CD4-positive, CD25-positive, alpha-beta regulatory T cell (primary cell): ENCODE data around the gene C14orf132. TPM values are rescaled to one million over a fixed set of nuclear protein-coding genes. Genes with fewer than 3 reads are reported as not detected.

Experiments used
- ATAC-seq, 2 donors: fragments of 150-1000 bp; cut with Tn5 transposase; one replicate each; pipeline ENCODE4 v1.10.0; 2021; ENCODE audit warnings: low read depth in 2 of 2, moderate number of reproducible peaks in 2 of 2, moderate library complexity in 1 of 2
- DNase-seq, 3 donors: peaks; one replicate each; pipeline versions ENCODE4 v3.0.0 to v3.0.0-alpha.2; 2012 to 2022; ENCODE audit warnings: mixed read lengths in 1 of 3
- H3K27ac ChIP-seq: one replicate; pipeline ENCODE4 v1.7.0; 2013; ENCODE audit warnings: mild to moderate bottlenecking, low read length; ENCODE audit not compliant: insufficient read depth, poor library complexity, severe bottlenecking
- H3K27me3 ChIP-seq: one replicate; pipeline ENCODE4 v1.7.0; 2013; ENCODE audit warnings: low read length; ENCODE audit not compliant: control insufficient read depth, insufficient read depth
- H3K36me3 ChIP-seq: one replicate; pipeline ENCODE4 v1.7.0; 2013; ENCODE audit warnings: mild to moderate bottlenecking, low read length, moderate library complexity; ENCODE audit not compliant: control insufficient read depth, insufficient read depth
- H3K4me1 ChIP-seq: 2 replicates; pipeline ENCODE4 v1.7.0; 2013; ENCODE audit warnings: mild to moderate bottlenecking, low read length; ENCODE audit not compliant: insufficient read depth, control insufficient read depth, poor library complexity, severe bottlenecking
- H3K4me3 ChIP-seq: one replicate; pipeline ENCODE4 v1.7.0; 2013; ENCODE audit warnings: low read depth, mild to moderate bottlenecking, low read length, moderate library complexity
- H3K9me3 ChIP-seq, 2 experiments: 1 replicate in 1 of 2; 2 replicates in 1 of 2; pipeline ENCODE4 v1.7.0; 2013; ENCODE audit warnings: low read length in 2 of 2, mild to moderate bottlenecking in 1 of 2, moderate library complexity in 1 of 2; ENCODE audit not compliant: control insufficient read depth in 2 of 2
- H3K27ac Mint-ChIP-seq, 3 donors: one replicate each; pipeline ENCODE4 v1.8.0; 2020 to 2022; ENCODE audit warnings: mild to moderate bottlenecking in 3 of 3, mixed read lengths in 3 of 3, moderate library complexity in 2 of 3
- H3K27me3 Mint-ChIP-seq: one replicate; pipeline ENCODE4 v1.8.0; 2022; ENCODE audit warnings: mild to moderate bottlenecking, mixed read lengths
- H3K36me3 Mint-ChIP-seq: one replicate; pipeline ENCODE4 v1.8.0; 2020; ENCODE audit warnings: mixed read lengths
- H3K4me1 Mint-ChIP-seq, 4 donors: one replicate each; pipeline ENCODE4 v1.8.0; 2020 to 2022; ENCODE audit warnings: mixed read lengths in 4 of 4, mild to moderate bottlenecking in 1 of 4
- H3K4me3 Mint-ChIP-seq, 4 donors: one replicate each; pipeline ENCODE4 v1.8.0; 2020 to 2022; ENCODE audit warnings: mild to moderate bottlenecking in 4 of 4, mixed read lengths in 4 of 4, moderate library complexity in 3 of 4
- H3K9me3 Mint-ChIP-seq, 7 donors: one replicate each; pipeline ENCODE4 v1.8.0; 2020 to 2022; ENCODE audit warnings: mixed read lengths in 7 of 7, mild to moderate bottlenecking in 3 of 7, moderate library complexity in 2 of 7
- polyA plus RNA-seq, 4 donors: library from polyadenylated mRNA; unstranded; fragments of 300-500 nt; fragmentation: Illumina TruSeq; gene quantifications; one replicate each; pipeline ENCODE4 v1.2.3, GENCODE V29; 2021
- total RNA-seq: library from RNA; stranded (reverse); gene quantifications from one replicate; pipeline ENCODE4 v1.2.3, GENCODE V29; 2022

The C14orf132 gene
- total and polyA plus RNA-seq, 5 donors from 2014 or later, result 0.20 to 1.2 (median 0.30) TPM; not detected in 1

DNA sequence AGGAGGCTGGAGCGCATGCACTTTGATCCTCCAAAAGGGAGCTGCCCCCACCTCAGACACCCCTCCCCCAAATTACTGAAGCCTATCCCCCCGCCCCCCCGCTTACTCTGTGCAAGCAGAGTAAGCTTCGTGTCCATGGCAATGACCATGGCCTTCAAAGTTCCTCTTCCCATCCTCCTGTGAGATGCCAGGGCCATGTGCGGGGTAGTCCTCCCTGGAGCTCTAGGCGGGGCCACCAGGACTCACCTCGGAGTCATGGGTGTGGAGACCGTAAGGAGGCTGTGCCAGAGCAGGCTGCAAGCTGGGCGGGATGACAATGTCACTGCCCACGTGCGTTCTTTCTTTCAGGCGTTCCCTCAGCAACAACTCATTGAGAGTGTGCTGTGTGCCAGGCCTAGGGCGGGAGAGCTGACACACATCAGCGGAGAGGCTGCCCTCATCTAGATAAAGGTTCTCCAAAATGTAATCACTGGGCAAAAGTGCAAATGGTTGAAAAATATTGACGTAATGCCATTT lies 66.8 kb downstream of the C14orf132 start:
- Histone ChIP-seq H3K27me3 (peaks cover 2% of the 10 kb centered on the region), H3K4me3 (no peak overlapping the region), H3K36me3 (no peaks in the 10 kb centered on the region), H3K9me3 (no peaks in the 10 kb centered on the region), H3K27ac (no peak overlapping the region), H3K4me1 (no peaks in the 10 kb centered on the region)
- H3K4me1 Mint-ChIP-seq, result peaks cover 0 to 2% (median 0%) of the 10 kb centered on the region in 4 donors
- H3K27ac Mint-ChIP-seq, result no peak overlapping the region
- no peak for ATAC-seq
- H3K36me3 Mint-ChIP-seq, result no peaks in the 10 kb centered on the region
- DNase-seq, result no peak
- H3K27me3 Mint-ChIP-seq, result no peaks in the 10 kb centered on the region
- no peak overlapping the region for H3K4me3 Mint-ChIP-seq
- peaks cover 0 to 3% (median 0%) of the 10 kb centered on the region in 7 donors for H3K9me3 Mint-ChIP-seq

DNA sequence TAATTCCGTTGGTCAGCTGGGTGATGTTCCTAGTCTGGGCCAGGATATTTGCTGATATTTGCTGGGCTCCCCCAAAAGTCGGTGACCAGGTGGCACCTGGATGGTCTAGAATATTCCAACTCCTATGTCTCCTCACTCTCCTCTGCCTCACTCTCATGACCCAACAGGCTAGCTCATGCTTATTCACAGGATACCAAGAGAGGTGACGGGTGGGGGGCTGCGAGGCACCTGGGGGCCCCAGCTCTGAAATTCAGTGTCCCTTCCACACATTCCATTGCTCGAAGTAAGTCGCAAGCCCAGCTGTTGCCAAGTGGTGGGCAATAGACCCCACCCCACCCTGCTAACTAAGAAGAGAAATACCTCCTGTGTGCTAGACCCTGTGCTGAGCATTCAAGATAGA lies 67.7 kb downstream of the C14orf132 start:
- Mint-ChIP-seq H3K4me3 (no peak overlapping the region), H3K4me1 (peaks cover 0 to 2% (median 0%) of the 10 kb centered on the region in 4 donors), H3K36me3 (no peaks in the 10 kb centered on the region), H3K27me3 (no peaks in the 10 kb centered on the region), H3K9me3 (peaks cover 0 to 3% (median 0%) of the 10 kb centered on the region in 7 donors), H3K27ac (no peak overlapping the region)
- H3K4me3 ChIP-seq, result no peak overlapping the region
- H3K27me3 ChIP-seq, result peaks cover 2% of the 10 kb centered on the region
- no peak for DNase-seq
- H3K27ac ChIP-seq, result no peak overlapping the region
- no peak for ATAC-seq
- H3K4me1 ChIP-seq, result no peaks in the 10 kb centered on the region
- no peaks in the 10 kb centered on the region for H3K36me3 ChIP-seq
- H3K9me3 ChIP-seq, result no peaks in the 10 kb centered on the region

DNA sequence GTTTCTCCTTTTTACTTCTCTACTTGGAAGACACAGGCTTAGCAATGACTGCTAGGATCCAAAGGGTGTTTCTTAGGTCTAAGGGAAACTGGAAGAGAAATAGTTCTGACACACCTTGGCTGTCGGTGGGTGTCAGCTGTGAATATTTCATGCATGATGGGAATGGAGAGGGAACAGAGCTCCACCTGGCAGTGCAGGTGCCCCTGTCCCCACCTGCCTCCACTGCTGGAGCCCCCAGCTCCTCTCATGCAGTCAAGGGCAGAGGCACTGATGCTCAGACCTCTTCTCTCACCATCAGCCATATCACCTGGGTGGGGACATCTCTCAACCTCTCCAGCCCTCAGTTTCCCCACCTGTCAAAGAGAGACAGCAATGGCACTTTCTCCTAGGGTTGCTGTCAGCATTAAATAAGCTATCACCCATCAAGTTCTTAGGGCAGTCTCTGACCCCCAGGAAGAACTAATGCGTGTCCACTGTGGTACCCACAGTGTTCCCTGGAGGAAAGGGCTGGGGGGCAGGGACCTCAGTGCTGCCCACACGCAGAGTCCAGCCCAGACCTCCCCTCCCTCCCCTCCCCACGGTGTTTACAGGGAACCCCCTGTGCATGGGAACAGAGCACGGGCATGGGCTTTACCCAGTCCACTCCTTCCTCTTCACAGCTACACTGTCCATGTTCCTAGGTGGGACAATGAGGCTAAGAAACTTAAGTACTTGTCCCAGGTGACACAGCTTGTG lies 69.1 kb downstream of the C14orf132 start:
- H3K27me3 Mint-ChIP-seq, result no peaks in the 10 kb centered on the region
- peaks cover 0 to 2% (median 0%) of the 10 kb centered on the region in 4 donors for H3K4me1 Mint-ChIP-seq
- no peak overlapping the region for H3K27ac Mint-ChIP-seq

DNA sequence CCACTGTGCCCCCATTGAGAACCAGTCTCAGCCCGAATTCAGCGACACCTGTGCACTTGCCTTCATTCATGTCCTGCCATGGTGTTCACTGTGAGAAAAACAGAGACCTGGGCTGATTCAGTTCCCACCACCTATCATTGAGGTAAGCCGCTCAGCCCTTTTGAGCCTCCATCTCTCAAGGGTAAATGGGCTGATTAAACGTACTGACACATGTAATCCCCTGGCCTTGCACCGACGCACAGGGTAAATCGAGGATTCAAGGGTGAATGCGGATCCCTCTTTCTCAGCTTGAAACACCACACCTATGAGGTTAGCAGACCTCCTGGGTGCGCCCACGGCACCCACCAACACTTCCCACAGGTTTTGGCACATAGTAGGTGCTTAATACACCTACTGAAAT lies 69.7 kb downstream of the C14orf132 start:
- H3K36me3 ChIP-seq, result no peaks in the 10 kb centered on the region
- no peaks in the 10 kb centered on the region for H3K4me1 ChIP-seq
- H3K9me3 ChIP-seq, result no peaks in the 10 kb centered on the region
- ATAC-seq (no peak), DNase-seq (no peak)
- Mint-ChIP-seq H3K27ac (no peak overlapping the region), H3K27me3 (no peaks in the 10 kb centered on the region), H3K36me3 (no peaks in the 10 kb centered on the region), H3K9me3 (peaks cover 0 to 3% (median 0%) of the 10 kb centered on the region in 7 donors), H3K4me3 (no peak overlapping the region), H3K4me1 (peaks cover 0 to 2% (median 0%) of the 10 kb centered on the region in 4 donors)
- peaks cover 4% of the 10 kb centered on the region for H3K27me3 ChIP-seq
- H3K27ac ChIP-seq, result no peak overlapping the region
- H3K4me3 ChIP-seq, result no peak overlapping the region

More for the DNA sequence above, 69.1 kb downstream of the C14orf132 start:
- H3K9me3 ChIP-seq, result no peaks in the 10 kb centered on the region
- H3K27ac ChIP-seq, result no peak overlapping the region
- no peak for DNase-seq
- Mint-ChIP-seq H3K36me3 (no peaks in the 10 kb centered on the region), H3K4me3 (no peak overlapping the region), H3K9me3 (peaks cover 0 to 3% (median 0%) of the 10 kb centered on the region in 7 donors)
- peaks cover 2% of the 10 kb centered on the region for H3K27me3 ChIP-seq
- ATAC-seq, result no peak
- no peaks in the 10 kb centered on the region for H3K36me3 ChIP-seq
- no peak overlapping the region for H3K4me3 ChIP-seq
- H3K4me1 ChIP-seq, result no peaks in the 10 kb centered on the region

DNA sequence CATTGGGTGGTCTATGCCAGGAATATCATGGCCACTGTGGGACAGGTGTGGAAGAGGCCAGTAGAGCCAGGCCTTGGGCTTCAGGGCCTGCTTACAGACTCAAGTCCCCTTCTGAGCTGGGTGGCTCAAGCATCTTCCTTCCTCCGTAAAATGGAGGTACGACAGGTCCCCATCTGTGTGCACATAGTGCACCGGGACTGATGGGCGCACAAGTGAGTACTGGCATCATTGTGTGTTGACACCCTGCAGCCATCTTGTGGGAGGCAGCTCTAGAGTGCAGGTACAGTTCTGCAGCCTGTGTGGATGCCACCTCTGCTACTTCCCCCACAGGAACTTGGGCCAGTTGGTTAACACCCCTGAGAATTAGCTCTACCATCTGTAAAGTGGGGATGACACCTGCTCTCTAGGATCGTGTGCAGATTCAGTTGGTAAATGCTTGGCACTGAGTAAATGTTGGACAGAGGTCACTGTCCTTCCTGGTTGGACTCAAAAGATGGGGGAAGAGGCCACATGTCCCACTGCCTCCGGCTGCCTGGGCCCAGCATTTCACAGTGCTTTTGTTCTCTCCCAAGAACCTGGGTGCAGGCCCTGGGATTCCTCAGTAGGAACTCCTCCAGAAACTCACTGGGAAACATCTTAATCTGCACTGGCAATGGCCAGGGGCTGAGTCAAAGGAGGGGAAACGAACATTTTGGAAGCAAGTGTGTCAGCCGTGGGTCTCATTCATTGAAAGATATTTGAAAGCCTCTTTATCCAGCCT lies 70.6 kb downstream of the C14orf132 start:
- no peaks in the 10 kb centered on the region for H3K36me3 Mint-ChIP-seq
- no peaks in the 10 kb centered on the region for H3K4me1 ChIP-seq
- no peaks in the 10 kb centered on the region for H3K9me3 ChIP-seq
- peaks cover 0 to 6% (median 0%) of the 10 kb centered on the region in 7 donors for H3K9me3 Mint-ChIP-seq
- no peak overlapping the region for H3K27ac Mint-ChIP-seq
- no peak overlapping the region for H3K4me3 Mint-ChIP-seq
- ATAC-seq, result no peak
- DNase-seq, result no peak
- peaks cover 4% of the 10 kb centered on the region for H3K27me3 ChIP-seq
- H3K27ac ChIP-seq, result no peak overlapping the region
- H3K27me3 Mint-ChIP-seq, result peaks cover 7% of the 10 kb centered on the region
- no peaks in the 10 kb centered on the region for H3K36me3 ChIP-seq
- H3K4me3 ChIP-seq, result no peak overlapping the region
- H3K4me1 Mint-ChIP-seq, result peaks cover 0 to 2% (median 0%) of the 10 kb centered on the region in 4 donors

DNA sequence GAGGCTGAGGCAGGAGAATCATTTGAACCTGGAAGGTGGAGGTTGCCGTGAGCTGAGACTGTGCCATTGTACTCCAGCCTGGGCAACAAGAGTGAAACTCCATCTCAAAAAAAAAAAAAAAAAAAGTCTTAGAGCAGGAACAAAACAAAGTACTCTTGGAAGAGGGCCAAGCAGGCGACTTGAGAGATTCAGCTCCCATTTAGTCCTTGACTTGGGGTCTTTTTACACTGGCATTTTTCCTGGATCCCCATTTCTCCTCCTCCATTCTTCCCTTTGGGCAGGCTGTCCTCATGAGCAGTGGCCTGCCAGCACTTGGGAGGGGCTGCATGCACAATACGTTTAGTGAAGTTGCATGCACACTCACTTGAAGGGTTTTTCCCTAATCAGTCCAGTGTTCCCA lies 72.9 kb downstream of the C14orf132 start:
- no peaks in the 10 kb centered on the region for H3K36me3 ChIP-seq
- H3K4me1 ChIP-seq, result no peaks in the 10 kb centered on the region
- Mint-ChIP-seq H3K27me3 (peaks cover 17% of the 10 kb centered on the region), H3K4me1 (peaks cover 0 to 2% (median 0%) of the 10 kb centered on the region in 4 donors), H3K9me3 (peaks cover 0 to 8% (median 0%) of the 10 kb centered on the region in 7 donors), H3K4me3 (no peak overlapping the region), H3K36me3 (no peaks in the 10 kb centered on the region), H3K27ac (no peak overlapping the region)
- peaks cover 4% of the 10 kb centered on the region for H3K27me3 ChIP-seq
- H3K27ac ChIP-seq, result no peak overlapping the region
- no peak for DNase-seq
- ATAC-seq, result no peak
- no peak overlapping the region for H3K4me3 ChIP-seq
- no peaks in the 10 kb centered on the region for H3K9me3 ChIP-seq

DNA sequence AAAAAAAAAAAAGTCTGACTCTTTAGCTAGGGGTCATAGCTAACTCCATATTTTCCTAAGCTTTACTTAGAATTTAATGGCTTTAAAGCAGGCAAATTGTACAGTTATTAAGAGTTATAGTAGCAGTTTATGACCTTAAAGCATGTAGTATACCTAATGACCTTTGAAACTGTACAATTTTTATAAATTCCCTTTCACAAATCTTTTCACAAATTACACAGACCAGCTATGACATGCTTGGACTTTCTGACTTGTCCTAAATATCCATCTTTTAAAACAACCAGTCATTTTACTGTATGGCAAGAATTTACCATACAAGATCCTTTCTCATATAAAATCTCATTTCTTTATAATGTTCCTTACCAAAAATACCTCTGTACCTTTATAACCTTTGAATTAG lies 74.8 kb downstream of the C14orf132 start:
- no peak overlapping the region for H3K4me3 ChIP-seq
- peaks cover 0 to 8% (median 0%) of the 10 kb centered on the region in 7 donors for H3K9me3 Mint-ChIP-seq
- DNase-seq (no peak), ATAC-seq (no peak)
- H3K4me1 Mint-ChIP-seq, result no peaks in the 10 kb centered on the region
- no peak overlapping the region for H3K27ac ChIP-seq
- no peaks in the 10 kb centered on the region for H3K36me3 Mint-ChIP-seq
- H3K27me3 ChIP-seq, result peaks cover 4% of the 10 kb centered on the region
- H3K4me3 Mint-ChIP-seq, result no peak overlapping the region
- peaks cover 22% of the 10 kb centered on the region for H3K27me3 Mint-ChIP-seq
- H3K27ac Mint-ChIP-seq, result no peak overlapping the region
- no peaks in the 10 kb centered on the region for H3K4me1 ChIP-seq
- H3K9me3 ChIP-seq, result no peaks in the 10 kb centered on the region
- no peaks in the 10 kb centered on the region for H3K36me3 ChIP-seq
